H1 (cell line): Measurements from ENCODE around the gene SERGEF. TPM values are rescaled to one million over a fixed set of nuclear protein-coding genes. Genes with fewer than 3 reads are reported as not detected.

Experiments
- CTCF ChIA-PET: fragments of 300-600 bp; sonication (Branson Sonifier 250); formaldehyde crosslinking; loops from one replicate; lab custom pipeline; 2021; ENCODE audit not compliant: partially characterized antibody; lab: Charles Lee
- POLR2A ChIA-PET: fragments of 300-600 bp; sonication (Branson Sonifier 250); formaldehyde crosslinking; loops from one replicate; lab custom pipeline; 2021; ENCODE audit warnings: inconsistent platforms; ENCODE audit not compliant: partially characterized antibody; lab: Charles Lee
- DNase-seq, 2 experiments: peaks; one replicate each; pipeline versions ENCODE4 v3.0.0 to v3.0.0-alpha.2; 2010 to 2022; ENCODE audit warnings: low spot score in 2 of 2, low read depth in 1 of 2, mixed read lengths in 1 of 2
- FAIRE-seq: peaks from 2 replicates; lab custom pipeline; 2011; peaks lifted over from hg19 to GRCh38; lab: Jason Lieb, UNC
- H2AFZ ChIP-seq: 2 replicates; pipeline ENCODE4 v1.8.1; 2012; ENCODE audit warnings: low read length, inconsistent platforms
- H2AK5ac ChIP-seq: 2 replicates; pipeline ENCODE4 v1.6.1; 2013; ENCODE audit warnings: low read depth, low read length
- H2BK120ac ChIP-seq: replicated peaks from 2 replicates; pipeline ENCODE3; 2013; ENCODE audit warnings: low read depth, low read length, inconsistent platforms
- H2BK12ac ChIP-seq: 2 replicates; pipeline ENCODE4 v1.6.1; 2013; ENCODE audit warnings: low read depth, low read length
- H2BK15ac ChIP-seq: 2 replicates; pipeline ENCODE4 v1.6.1; 2013; ENCODE audit warnings: low read length
- H2BK20ac ChIP-seq: 2 replicates; pipeline ENCODE4 v1.6.1; 2013; ENCODE audit warnings: low read length
- H2BK5ac ChIP-seq: 2 replicates; pipeline ENCODE4 v1.6.1; 2013; ENCODE audit warnings: low read depth, low read length
- H3K14ac ChIP-seq: 2 replicates; pipeline ENCODE4 v1.6.1; 2013; ENCODE audit warnings: inconsistent platforms; ENCODE audit not compliant: insufficient read length
- H3K18ac ChIP-seq: 2 replicates; pipeline ENCODE4 v1.6.1; 2013; ENCODE audit warnings: low read length; ENCODE audit errors: extremely low read depth
- H3K23ac ChIP-seq: 2 replicates; pipeline ENCODE4 v1.6.1; 2013; ENCODE audit warnings: inconsistent platforms; ENCODE audit not compliant: insufficient read length
- H3K23me2 ChIP-seq: 2 replicates; pipeline ENCODE4 v1.6.1; 2013; ENCODE audit warnings: low read depth, low read length
- H3K27ac ChIP-seq: 2 replicates; pipeline ENCODE4 v1.6.1; 2011; ENCODE audit warnings: low read depth, low read length, inconsistent platforms
- H3K27me3 ChIP-seq, 4 experiments: replicated peaks in 1 of 4; 1 replicate in 1 of 4; 2 replicates in 3 of 4; pipeline versions ENCODE4 v1.6.1 to v1.8.1; 2011 to 2013; ENCODE audit warnings: low read length in 3 of 4, mild to moderate bottlenecking in 3 of 4, inconsistent platforms in 2 of 4, mixed read lengths in 2 of 4, moderate library complexity in 1 of 4; ENCODE audit not compliant: control insufficient read depth in 3 of 4, insufficient read depth in 3 of 4; ENCODE audit errors: extremely low read depth in 1 of 4
- H3K36me3 ChIP-seq, 4 experiments: 2 replicates each; pipeline versions ENCODE4 v1.6.1 to v1.8.1; 2011 to 2013; ENCODE audit warnings: mild to moderate bottlenecking in 4 of 4, low read length in 3 of 4, moderate library complexity in 2 of 4, control low read depth in 1 of 4, inconsistent platforms in 1 of 4; ENCODE audit not compliant: insufficient read depth in 4 of 4, control insufficient read depth in 2 of 4
- H3K4ac ChIP-seq: replicated peaks from 2 replicates; pipeline ENCODE3; 2013; ENCODE audit warnings: low read length, low read depth, mixed read lengths, inconsistent platforms; ENCODE audit not compliant: insufficient read length
- H3K4me1 ChIP-seq, 4 experiments: replicated peaks in 1 of 4; 1 replicate in 1 of 4; 2 replicates in 3 of 4; pipeline versions ENCODE4 v1.6.1 to v1.8.1; 2011 to 2013; ENCODE audit warnings: low read length in 3 of 4, inconsistent platforms in 2 of 4, mixed read lengths in 1 of 4; ENCODE audit not compliant: insufficient read depth in 4 of 4, control insufficient read depth in 3 of 4
- H3K4me2 ChIP-seq, 2 experiments: 2 replicates each; pipeline versions ENCODE4 v1.6.1 to v1.8.1; 2011 to 2013; ENCODE audit warnings: low read depth in 2 of 2, low read length in 2 of 2, control low read depth in 1 of 2, inconsistent platforms in 1 of 2, mild to moderate bottlenecking in 1 of 2; ENCODE audit not compliant: insufficient read depth in 1 of 2
- H3K4me3 ChIP-seq, 4 experiments: fragments of 200-600, 300-600 bp in 1 of 4; sonication (generic), shearing (Covaris generic), sonication (Bioruptor Twin) in 1 of 4; 2 replicates each; pipeline versions ENCODE4 v1.5.1 to v1.8.1; 2011 to 2016; ENCODE audit warnings: low read length in 4 of 4, low read depth in 3 of 4, control low read depth in 2 of 4, inconsistent platforms in 2 of 4, mild to moderate bottlenecking in 2 of 4, mixed read lengths in 1 of 4, moderate library complexity in 1 of 4; ENCODE audit not compliant: insufficient read depth in 2 of 4; ENCODE audit errors: extremely low read depth in 1 of 4
- H3K56ac ChIP-seq: replicated peaks from 2 replicates; pipeline ENCODE3; 2013; ENCODE audit warnings: low read depth, mild to moderate bottlenecking, mixed read lengths, low read length, inconsistent platforms; ENCODE audit not compliant: insufficient read length
- H3K79me1 ChIP-seq: 2 replicates; pipeline ENCODE4 v1.6.1; 2013; ENCODE audit warnings: low read depth, low read length, control low read depth
- H3K79me2 ChIP-seq, 2 experiments: 2 replicates each; pipeline versions ENCODE4 v1.6.1 to v1.8.1; 2012 to 2013; ENCODE audit warnings: low read length in 2 of 2, mild to moderate bottlenecking in 2 of 2, inconsistent platforms in 1 of 2; ENCODE audit not compliant: insufficient read depth in 2 of 2, control insufficient read depth in 1 of 2
- H3K9ac ChIP-seq, 4 experiments: replicated peaks in 1 of 4; 1 replicate in 1 of 4; 2 replicates in 3 of 4; pipeline versions ENCODE4 v1.6.1 to v1.8.1; 2011 to 2013; ENCODE audit warnings: low read depth in 3 of 4, low read length in 3 of 4, control low read depth in 2 of 4, mild to moderate bottlenecking in 2 of 4, moderate library complexity in 2 of 4, inconsistent platforms in 1 of 4; ENCODE audit errors: extremely low read depth in 1 of 4
- H3K9me3 ChIP-seq, 2 experiments: 2 replicates each; pipeline versions ENCODE4 v1.6.1 to v1.8.1; 2012 to 2013; ENCODE audit warnings: mild to moderate bottlenecking in 2 of 2, moderate library complexity in 2 of 2, control low read depth in 1 of 2, inconsistent platforms in 1 of 2, low read depth in 1 of 2, low read length in 1 of 2, mixed read lengths in 1 of 2; ENCODE audit not compliant: insufficient read depth in 2 of 2
- H4K20me1 ChIP-seq, 2 experiments: replicated peaks in 1 of 2; 2 replicates each; pipeline versions ENCODE3 to v1.8.1; 2011 to 2013; ENCODE audit warnings: inconsistent platforms in 2 of 2, low read length in 2 of 2, mild to moderate bottlenecking in 1 of 2; ENCODE audit not compliant: insufficient read depth in 2 of 2, control insufficient read depth in 1 of 2
- H4K5ac ChIP-seq: 2 replicates; pipeline ENCODE4 v1.6.1; 2013; ENCODE audit warnings: low read length, low read depth, mixed read lengths, inconsistent platforms; ENCODE audit not compliant: insufficient read length
- H4K8ac ChIP-seq: 2 replicates; pipeline ENCODE4 v1.8.0; 2013; ENCODE audit warnings: mild to moderate bottlenecking, moderate library complexity, low read length, inconsistent platforms; ENCODE audit not compliant: insufficient read depth; ENCODE audit errors: extremely low read depth
- H4K91ac ChIP-seq: replicated peaks from 2 replicates; pipeline ENCODE3; 2013; ENCODE audit warnings: low read length, mixed read lengths, inconsistent platforms; ENCODE audit not compliant: insufficient read length
- BACH1 ChIP-seq: IDR thresholded peaks from 2 replicates; pipeline ENCODE4 v1.6.1; 2012; ENCODE audit warnings: low read length, improper control_type of control experiment
- CHD1 ChIP-seq: IDR thresholded peaks from 2 replicates; pipeline ENCODE4 v1.6.1; 2012; ENCODE audit warnings: low read depth, low read length, improper control_type of control experiment
- GTF2F1 ChIP-seq: IDR thresholded peaks from 2 replicates; pipeline ENCODE4 v1.6.1; 2012; ENCODE audit warnings: low read depth, low read length, improper control_type of control experiment, borderline replicate concordance
- JUN ChIP-seq: IDR thresholded peaks from 2 replicates; pipeline ENCODE4 v1.6.1; 2011; ENCODE audit warnings: low read depth, mild to moderate bottlenecking, improper control_type of control experiment, low read length
- RNF2 ChIP-seq: fragments of 200-900, 300-1000 bp; sonication (generic); IDR thresholded peaks from 2 replicates; pipeline ENCODE4 v1.7.1; 2016; ENCODE audit warnings: borderline replicate concordance, low read depth, mild to moderate bottlenecking, antibody characterized with exemption, low read length; ENCODE audit not compliant: poor library complexity, severe bottlenecking; ENCODE audit errors: missing control alignments
- SIX5 ChIP-seq: IDR thresholded peaks from 2 replicates; pipeline ENCODE4 v1.6.1; 2011; ENCODE audit warnings: mild to moderate bottlenecking, low read depth, low read length
- SUZ12 ChIP-seq: fragments of 200-600 bp; sonication (generic); IDR thresholded peaks from 2 replicates; pipeline ENCODE4 v1.6.1; 2012; ENCODE audit warnings: mild to moderate bottlenecking, inconsistent platforms, low read length, moderate library complexity, mixed read lengths
- WGBS, 2 experiments: shearing (Covaris generic) in 1 of 2; methylation state at CpG; one replicate each; pipeline versions ENCODE4 v1.1.6 to v1.1.7; 2013 to 2015; ENCODE audit warnings: low lambda C conversion rate in 2 of 2, mixed read lengths in 2 of 2, inconsistent platforms in 1 of 2, low coverage in 1 of 2, missing lambda C conversion rate in 1 of 2; ENCODE audit not compliant: insufficient replicate concordance in 2 of 2, insufficient coverage in 1 of 2, insufficient read length in 1 of 2; ENCODE audit errors: extremely low coverage in 1 of 2, missing lambda C conversion rate in 1 of 2; 5-methylcytosine and 5-hydroxymethylcytosine counted together
- polyA plus RNA-seq, 7 experiments: library from polyadenylated mRNA; depleted of rRNA in 3 of 7; stranded (reverse) in 5 of 7; unstranded in 2 of 7; fragments of >200 nt in 5 of 7; fragments of 200-250 nt in 2 of 7; gene quantifications; 1 replicate in 5 of 7; 2 replicates in 1 of 7; 4 replicates in 1 of 7; pipeline versions ENCODE4 v1.2.1 to v1.2.3, GENCODE V29; 2011 to 2013; ENCODE audit warnings: missing spikeins in 2 of 7, mixed read lengths in 2 of 7
- total RNA-seq: library from RNA; stranded (reverse); fragmentation: NEBNext Ultra II Directional; extraction: Animal tissue kit (Norgen Biotek cat#: 25700); gene quantifications from 2 replicates; pipeline ENCODE4 v1.2.1, GENCODE V29; 2021

The SERGEF gene
- total and polyA plus RNA-seq, 2 of the 8 experiments (the other 6 are each of a cell fraction or from before 2014, with no cell fraction given), result 16.6 to 28.8 TPM

GRCh38 chr11:17958446-17958845, 54.4 kb downstream of the SERGEF start:
- Histone ChIP-seq H4K91ac (no peak overlapping the region), H3K27ac (no peak overlapping the region), H3K23ac (no peak overlapping the region), H2BK12ac (no peak overlapping the region), H3K4ac (no peak overlapping the region), H4K8ac (no peak overlapping the region), H4K5ac (no peak overlapping the region), H3K79me1 (no peaks in the 10 kb centered on the region), H4K20me1 (peaks cover 0 to 2% of the 10 kb centered on the region in 2 experiments), H3K9me3 (no peaks in the 10 kb centered on the region), H3K18ac (no peak overlapping the region), H2AFZ (no peak overlapping the region), H2BK120ac (no peak overlapping the region)
- TF ChIP-seq BACH1 (no peak), RNF2 (no peak), JUN (no peak), SIX5 (no peak), GTF2F1 (no peak), CHD1 (no peak), SUZ12 (no peak)
- TF ChIP-seq, all 59 proteins: peak for 0
- no peak overlapping the region for H3K56ac ChIP-seq
- H3K23me2 ChIP-seq, result no peaks in the 10 kb centered on the region
- no peak overlapping the region for H3K4me2 ChIP-seq
- peaks cover 0 to 2% (median 1%) of the 10 kb centered on the region in 4 experiments; a peak in 4 of 8 replicates for H3K36me3 ChIP-seq
- H2BK5ac ChIP-seq, result no peak overlapping the region
- no peak overlapping the region for H2BK20ac ChIP-seq
- POLR2A ChIA-PET, result no interaction called here
- H3K9ac ChIP-seq, result no peak overlapping the region
- no peaks in the 10 kb centered on the region for H3K27me3 ChIP-seq
- H3K79me2 ChIP-seq, result no peaks in the 10 kb centered on the region
- no peak overlapping the region for H2BK15ac ChIP-seq
- DNase-seq, result no peak
- H2AK5ac ChIP-seq, result no peak overlapping the region
- no peak overlapping the region for H3K14ac ChIP-seq
- no peaks in the 10 kb centered on the region for H3K4me1 ChIP-seq
- CTCF ChIA-PET, result interaction anchor here (0.9 to 9.5 kb wide), 4 partner anchors 8 to 215 kb away, joined by 3 to 86 read pairs (median 6); no protein-coding TSS in a partner anchor
- H3K4me3 ChIP-seq, result no peak overlapping the region
- no peak for FAIRE-seq
- 79% methylated on average over 2 of the region's 2 CpGs; no CpG with 5 or more reads in 1 of the 2 experiments for WGBS, 2 experiments
